Adipose tissue (tissue), 3 donors: ENCODE data around the gene TIPRL. TPM values are rescaled to one million over a fixed set of nuclear protein-coding genes. Genes with fewer than 3 reads are reported as not detected.
A peak's percentile ranks its signal among the peaks of the same experiment; 100 is the strongest.
"Not testable (repeated sequence)": the region's sequence is repeated elsewhere in the genome, so short reads cannot be mapped to it uniquely, and the experiment has no call there.

ENCODE experiments used
- H3K27ac ChIP-seq: one replicate; pipeline ENCODE4 v1.5.1; 2013; ENCODE audit warnings: low read depth, low read length
- WGBS, 3 donors: extraction: QIAGEN DNeasy Blood & Tissue Kit; methylation state at CpG; one replicate each; pipeline ENCODE4 v1.1.7; 2013; 5-methylcytosine and 5-hydroxymethylcytosine counted together
- polyA plus RNA-seq, 3 donors: library from polyadenylated mRNA; stranded (reverse); fragments of 200-250 nt; gene quantifications; one replicate each; pipeline ENCODE4 v1.2.3, GENCODE V29; 2013
- donor health status: healthy with polysubstance abuse.
- donor health status: Bipolar disorder and iron deficiency.
- donor health status: healthy.

Gene TIPRL
- polyA plus RNA-seq, 3 donors: 9.1 to 21.6 (median 13.1) TPM

- 51 to 62% (median 55%) methylated on average over 4 of the region's 4 CpGs for WGBS, 3 donors
- H3K27ac ChIP-seq: not testable (repeated sequence)
Observed at GRCh38 chr1:168154707-168155106, 24.1 kb upstream of the TIPRL start.

- no peak overlapping the region for H3K27ac ChIP-seq
- WGBS, 3 donors: 60 to 80% (median 70%) methylated on average over 4 of the region's 4 CpGs
Observed at GRCh38 chr1:168155910-168156309, 22.9 kb upstream of the TIPRL start.

GRCh38 chr1:168157638-168158037 is 21.1 kb upstream of the TIPRL start:
- H3K27ac ChIP-seq: no peak overlapping the region

GRCh38 chr1:168159251-168159650 is 19.5 kb upstream of the TIPRL start:
- 54 to 73% (median 63%) methylated on average over 1 of the region's 1 CpG for WGBS, 3 donors
- no peak overlapping the region for H3K27ac ChIP-seq

GRCh38 chr1:168159979-168160378 is 18.8 kb upstream of the TIPRL start:
- H3K27ac ChIP-seq: no peak overlapping the region
- 94 to 100% (median 97%) methylated on average over 1 of the region's 1 CpG for WGBS, 3 donors

- 43 to 69% (median 61%) methylated on average over 2 of the region's 2 CpGs for WGBS, 3 donors
- H3K27ac ChIP-seq: no peak overlapping the region
Observed at GRCh38 chr1:168161459-168161858, 17.3 kb upstream of the TIPRL start.

- no peak overlapping the region for H3K27ac ChIP-seq
- 41 to 76% (median 47%) methylated on average over 3 of the region's 3 CpGs for WGBS, 3 donors
Observed at GRCh38 chr1:168163670-168164069, 15.1 kb upstream of the TIPRL start.

GRCh38 chr1:168164771-168165170 is 14.0 kb upstream of the TIPRL start:
- no peak overlapping the region for H3K27ac ChIP-seq
- 86 to 94% (median 93%) methylated on average over 3 of the region's 3 CpGs for WGBS, 3 donors

GRCh38 chr1:168167806-168168205 is 11.0 kb upstream of the TIPRL start:
- 61 to 73% (median 67%) methylated on average over 2 of the region's 2 CpGs for WGBS, 3 donors
- no peak overlapping the region for H3K27ac ChIP-seq

GRCh38 chr1:168170564-168171508 is 7.9 kb upstream of the TIPRL start:
- no peak overlapping the region for H3K27ac ChIP-seq
- WGBS, 3 donors: 86 to 93% (median 91%) methylated on average over 7 of the region's 7 CpGs

- WGBS, 3 donors: 83 to 89% (median 84%) methylated on average over 3 of the region's 3 CpGs
Observed at GRCh38 chr1:168172250-168172915, 6.4 kb upstream of the TIPRL start.

GRCh38 chr1:168178227-168178637 is 530 bp upstream of the TIPRL start:
- 73 to 75% (median 74%) methylated on average over 5 of the region's 5 CpGs for WGBS, 3 donors
- H3K27ac ChIP-seq: peak overlapping the region; percentile 45

More at GRCh38 chr1:168172250-168172915, 6.4 kb upstream of the TIPRL start:
- H3K27ac ChIP-seq: no peak overlapping the region

- peak overlapping the region; percentile 83 for H3K27ac ChIP-seq
- 3 to 7% (median 5%) methylated on average over 20 of the region's 20 CpGs for WGBS, 3 donors
Observed at GRCh38 chr1:168179438-168180147, 831 bp downstream of the TIPRL start.

- WGBS, 3 donors: 28 to 53% (median 48%) methylated on average over 2 of the region's 2 CpGs
- H3K27ac ChIP-seq: no peak overlapping the region
Observed at GRCh38 chr1:168180148-168180524, 1.4 kb downstream of the TIPRL start.

- H3K27ac ChIP-seq: not testable (repeated sequence)
- 97 to 98% (median 97%) methylated on average over 15 of the region's 15 CpGs for WGBS, 3 donors
Observed at GRCh38 chr1:168181063-168181720, 2.4 kb downstream of the TIPRL start.

GRCh38 chr1:168187177-168187576 is 8.4 kb downstream of the TIPRL start:
- no peak overlapping the region for H3K27ac ChIP-seq

GRCh38 chr1:168190403-168190802 is 11.6 kb downstream of the TIPRL start:
- no peak overlapping the region for H3K27ac ChIP-seq
- WGBS, 3 donors: 77 to 80% (median 79%) methylated on average over 2 of the region's 2 CpGs
